GM23338 (cell line): ENCODE results near the gene PTCD3. TPM values are rescaled to one million over a fixed set of nuclear protein-coding genes. Genes with fewer than 3 reads are reported as not detected.

ENCODE experiments used
- ATAC-seq: fragments of 200-7000 bp; cut with Tn5 transposase; 3 replicates; pipeline ENCODE4 v1.9.1; 2020
- DNase-seq: peaks from one replicate; pipeline ENCODE4 v3.0.0-alpha.2; 2015; ENCODE audit warnings: low spot score
- H2AFZ ChIP-seq: fragments of 200-600 bp; sonication (generic); 2 replicates; pipeline ENCODE4 v1.8.0; 2016; ENCODE audit warnings: antibody characterized with exemption, mild to moderate bottlenecking, moderate library complexity
- H3F3A ChIP-seq: fragments of 200-600 bp; sonication (generic); replicated peaks from 2 replicates; pipeline ENCODE4 v1.8.0; 2017; ENCODE audit warnings: antibody characterized with exemption, mixed run types, low read depth
- H3K27ac ChIP-seq: fragments of 200-600 bp; sonication (generic); 2 replicates; pipeline ENCODE4 v1.6.1; 2016; ENCODE audit warnings: low read depth
- H3K27me3 ChIP-seq: fragments of 200-600 bp; sonication (generic); 2 replicates; pipeline ENCODE4 v1.8.0; 2016; ENCODE audit warnings: mild to moderate bottlenecking, mixed run types, moderate library complexity; ENCODE audit not compliant: insufficient read depth
- H3K36me3 ChIP-seq: fragments of 200-600 bp; sonication (generic); 2 replicates; pipeline ENCODE4 v1.8.0; 2016; ENCODE audit warnings: mild to moderate bottlenecking; ENCODE audit not compliant: insufficient read depth
- H3K4me1 ChIP-seq: fragments of 200-600 bp; sonication (generic); 2 replicates; pipeline ENCODE4 v1.8.0; 2016; ENCODE audit warnings: mild to moderate bottlenecking, moderate library complexity; ENCODE audit not compliant: insufficient read depth
- H3K4me2 ChIP-seq: fragments of 200-600 bp; sonication (generic); 2 replicates; pipeline ENCODE4 v1.7.1; 2017; ENCODE audit warnings: mixed run types
- H3K4me3 ChIP-seq: fragments of 200-600 bp; sonication (generic); 2 replicates; pipeline ENCODE4 v1.6.1; 2016; ENCODE audit warnings: mixed run types
- H3K79me2 ChIP-seq: fragments of 200-600 bp; sonication (generic); replicated peaks from 2 replicates; pipeline ENCODE4 v1.8.0; 2017; ENCODE audit warnings: mild to moderate bottlenecking; ENCODE audit not compliant: insufficient read depth
- H3K9me2 ChIP-seq: fragments of 200-600 bp; sonication (generic); 2 replicates; pipeline ENCODE4 v1.8.0; 2017; ENCODE audit not compliant: insufficient read depth
- H4K20me1 ChIP-seq: fragments of 200-600 bp; sonication (generic); replicated peaks from 2 replicates; pipeline ENCODE4 v1.8.0; 2017; ENCODE audit warnings: mild to moderate bottlenecking; ENCODE audit not compliant: insufficient read depth
- H3K27ac Mint-ChIP-seq: 2 replicates; pipeline ENCODE4 v1.8.0; 2020; ENCODE audit warnings: inconsistent platforms, mild to moderate bottlenecking, moderate library complexity, mixed read lengths
- H3K27me3 Mint-ChIP-seq: 3 replicates; pipeline ENCODE4 v1.8.0; 2022; ENCODE audit warnings: low read depth, mild to moderate bottlenecking, moderate library complexity, mixed read lengths, inconsistent platforms; ENCODE audit not compliant: insufficient read depth, poor library complexity
- H3K36me3 Mint-ChIP-seq: 3 replicates; pipeline ENCODE4 v1.8.0; 2021; ENCODE audit warnings: low read depth, mild to moderate bottlenecking, inconsistent platforms, moderate library complexity, mixed read lengths
- H3K4me1 Mint-ChIP-seq: 3 replicates; pipeline ENCODE4 v1.8.0; 2020; ENCODE audit warnings: mild to moderate bottlenecking, inconsistent platforms, mixed read lengths
- H3K4me3 Mint-ChIP-seq: 3 replicates; pipeline ENCODE4 v1.8.0; 2021; ENCODE audit warnings: moderate library complexity, mild to moderate bottlenecking, inconsistent platforms, mixed read lengths
- H3K9me3 Mint-ChIP-seq: 3 replicates; pipeline ENCODE4 v1.8.0; 2020; ENCODE audit warnings: moderate library complexity, mild to moderate bottlenecking, inconsistent platforms, mixed read lengths
- CREB1 ChIP-seq: fragments of 250-450 bp; sonication (Bioruptor Pico); IDR thresholded peaks from 2 replicates; pipeline ENCODE4 v1.5.0; 2020; ENCODE audit warnings: low read depth, mild to moderate bottlenecking, moderate library complexity
- EZH2 ChIP-seq: fragments of 200-600 bp; sonication (generic); IDR thresholded peaks from one replicate; pipeline ENCODE4 v1.8.0; 2017; ENCODE audit warnings: antibody characterized with exemption, mild to moderate bottlenecking, low read depth; ENCODE audit not compliant: unreplicated experiment
- EZH2phosphoT487 ChIP-seq: fragments of 200-600 bp; sonication (generic); IDR thresholded peaks from one replicate; pipeline ENCODE4 v1.8.1; 2018; ENCODE audit warnings: antibody characterized with exemption; ENCODE audit not compliant: unreplicated experiment
- JUNB ChIP-seq: IDR thresholded peaks from one replicate; pipeline ENCODE4 v1.6.1; 2016; ENCODE audit warnings: antibody characterized with exemption; ENCODE audit not compliant: unreplicated experiment
- NANOG ChIP-seq: IDR thresholded peaks from 2 replicates; pipeline ENCODE4 v1.6.1; 2016; ENCODE audit warnings: antibody characterized with exemption, borderline replicate concordance
- POLR2AphosphoS5 ChIP-seq: IDR thresholded peaks from 2 replicates; pipeline ENCODE4 v1.6.1; 2016; ENCODE audit warnings: antibody characterized with exemption, low read depth
- STAT1 ChIP-seq: IDR thresholded peaks from one replicate; pipeline ENCODE4 v1.6.1; 2016; ENCODE audit warnings: antibody characterized with exemption; ENCODE audit not compliant: unreplicated experiment
- ZNF114 ChIP-seq: fragments of 250-450 bp; sonication (Bioruptor Pico); IDR thresholded peaks from 2 replicates; pipeline ENCODE4 v1.5.0; 2020; ENCODE audit warnings: mild to moderate bottlenecking, moderate library complexity
- ZNF331 ChIP-seq: fragments of 250-450 bp; sonication (Bioruptor Pico); IDR thresholded peaks from 2 replicates; pipeline ENCODE4 v1.5.0; 2020; ENCODE audit warnings: low read depth, mild to moderate bottlenecking, moderate library complexity
- polyA plus RNA-seq: library from polyadenylated mRNA; unstranded; fragments of >200 nt; fragmentation: Nextera tagmentation; extraction: Ambion mirVana; gene quantifications from 2 replicates; pipeline ENCODE4 v1.2.1, GENCODE V29; 2016
- total RNA-seq: library from RNA; depleted of rRNA; stranded (reverse); fragments of >200 nt; shearing (Covaris generic); gene quantifications from 2 replicates; pipeline ENCODE4 v1.2.3, GENCODE V29; 2014
- TF ChIP-seq, protein P1 (sequence below), 2 experiments: fragments of 200-600 bp in 1 of 2; sonication (generic) in 1 of 2; conservative IDR thresholded peaks; 2 replicates each; pipeline versions ENCODE4 v1.5.1 to v1.6.1; 2016 to 2017; ENCODE audit warnings: antibody characterized with exemption in 2 of 2, low read depth in 2 of 2, mild to moderate bottlenecking in 2 of 2, moderate library complexity in 1 of 2
- TF ChIP-seq, protein P2 (sequence below): IDR thresholded peaks from one replicate; pipeline ENCODE4 v1.6.1; 2018; ENCODE audit warnings: antibody characterized with exemption; ENCODE audit not compliant: unreplicated experiment
- TF ChIP-seq, protein P3 (sequence below): fragments of 250-450 bp; sonication (Bioruptor Pico); IDR thresholded peaks from 2 replicates; pipeline ENCODE4 v1.5.0; 2020; ENCODE audit warnings: mild to moderate bottlenecking, moderate library complexity
- TF ChIP-seq, protein P4 (sequence below): IDR thresholded peaks from 2 replicates; pipeline ENCODE4 v1.6.1; 2016; ENCODE audit warnings: antibody characterized with exemption

Gene PTCD3
- total and polyA plus RNA-seq, 2 experiments from 2014 or later: 140 to 223 TPM

DNA sequence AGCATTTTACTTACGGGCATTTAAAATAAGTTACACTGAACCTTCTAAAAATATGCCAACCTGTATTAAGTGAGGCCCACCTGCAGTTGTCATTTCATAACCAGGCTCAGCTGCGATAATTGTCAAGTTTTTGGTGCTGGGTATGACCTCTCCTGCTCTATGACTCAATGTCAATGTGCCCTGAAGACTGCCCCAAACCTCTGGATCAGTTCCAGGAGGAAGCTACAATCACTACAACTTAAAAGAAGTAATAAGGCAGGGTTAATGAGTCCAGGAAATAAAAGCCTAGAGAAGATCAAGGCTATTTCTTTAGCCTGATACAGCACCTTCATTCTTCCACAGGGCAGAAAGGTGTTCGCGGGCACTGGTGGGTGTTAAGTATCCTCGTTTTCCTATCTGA is 23.3 kb upstream of the PTCD3 start:
- H3K4me3 Mint-ChIP-seq: no peak overlapping the region
- Histone ChIP-seq H3K4me2 (no peak overlapping the region), H3K27me3 (no peaks in the 10 kb centered on the region), H3K79me2 (no peaks in the 10 kb centered on the region), H3K9me2 (no peaks in the 10 kb centered on the region), H2AFZ (no peak overlapping the region), H3F3A (no peaks in the 10 kb centered on the region), H3K4me3 (no peak overlapping the region), H3K27ac (no peak overlapping the region), H3K36me3 (peaks cover 28% of the 10 kb centered on the region), H4K20me1 (peaks cover 29% of the 10 kb centered on the region), H3K4me1 (no peaks in the 10 kb centered on the region)
- peaks cover 69% of the 10 kb centered on the region for H3K36me3 Mint-ChIP-seq
- no peak for ATAC-seq
- peaks cover 2% of the 10 kb centered on the region for H3K27me3 Mint-ChIP-seq
- TF ChIP-seq, protein P1, sequence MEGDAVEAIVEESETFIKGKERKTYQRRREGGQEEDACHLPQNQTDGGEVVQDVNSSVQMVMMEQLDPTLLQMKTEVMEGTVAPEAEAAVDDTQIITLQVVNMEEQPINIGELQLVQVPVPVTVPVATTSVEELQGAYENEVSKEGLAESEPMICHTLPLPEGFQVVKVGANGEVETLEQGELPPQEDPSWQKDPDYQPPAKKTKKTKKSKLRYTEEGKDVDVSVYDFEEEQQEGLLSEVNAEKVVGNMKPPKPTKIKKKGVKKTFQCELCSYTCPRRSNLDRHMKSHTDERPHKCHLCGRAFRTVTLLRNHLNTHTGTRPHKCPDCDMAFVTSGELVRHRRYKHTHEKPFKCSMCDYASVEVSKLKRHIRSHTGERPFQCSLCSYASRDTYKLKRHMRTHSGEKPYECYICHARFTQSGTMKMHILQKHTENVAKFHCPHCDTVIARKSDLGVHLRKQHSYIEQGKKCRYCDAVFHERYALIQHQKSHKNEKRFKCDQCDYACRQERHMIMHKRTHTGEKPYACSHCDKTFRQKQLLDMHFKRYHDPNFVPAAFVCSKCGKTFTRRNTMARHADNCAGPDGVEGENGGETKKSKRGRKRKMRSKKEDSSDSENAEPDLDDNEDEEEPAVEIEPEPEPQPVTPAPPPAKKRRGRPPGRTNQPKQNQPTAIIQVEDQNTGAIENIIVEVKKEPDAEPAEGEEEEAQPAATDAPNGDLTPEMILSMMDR (conservative IDR thresholded peaks at IDR 0.05; ENCODE audit: low read depth in 2 of 2): no peak
- TF ChIP-seq, protein P2, sequence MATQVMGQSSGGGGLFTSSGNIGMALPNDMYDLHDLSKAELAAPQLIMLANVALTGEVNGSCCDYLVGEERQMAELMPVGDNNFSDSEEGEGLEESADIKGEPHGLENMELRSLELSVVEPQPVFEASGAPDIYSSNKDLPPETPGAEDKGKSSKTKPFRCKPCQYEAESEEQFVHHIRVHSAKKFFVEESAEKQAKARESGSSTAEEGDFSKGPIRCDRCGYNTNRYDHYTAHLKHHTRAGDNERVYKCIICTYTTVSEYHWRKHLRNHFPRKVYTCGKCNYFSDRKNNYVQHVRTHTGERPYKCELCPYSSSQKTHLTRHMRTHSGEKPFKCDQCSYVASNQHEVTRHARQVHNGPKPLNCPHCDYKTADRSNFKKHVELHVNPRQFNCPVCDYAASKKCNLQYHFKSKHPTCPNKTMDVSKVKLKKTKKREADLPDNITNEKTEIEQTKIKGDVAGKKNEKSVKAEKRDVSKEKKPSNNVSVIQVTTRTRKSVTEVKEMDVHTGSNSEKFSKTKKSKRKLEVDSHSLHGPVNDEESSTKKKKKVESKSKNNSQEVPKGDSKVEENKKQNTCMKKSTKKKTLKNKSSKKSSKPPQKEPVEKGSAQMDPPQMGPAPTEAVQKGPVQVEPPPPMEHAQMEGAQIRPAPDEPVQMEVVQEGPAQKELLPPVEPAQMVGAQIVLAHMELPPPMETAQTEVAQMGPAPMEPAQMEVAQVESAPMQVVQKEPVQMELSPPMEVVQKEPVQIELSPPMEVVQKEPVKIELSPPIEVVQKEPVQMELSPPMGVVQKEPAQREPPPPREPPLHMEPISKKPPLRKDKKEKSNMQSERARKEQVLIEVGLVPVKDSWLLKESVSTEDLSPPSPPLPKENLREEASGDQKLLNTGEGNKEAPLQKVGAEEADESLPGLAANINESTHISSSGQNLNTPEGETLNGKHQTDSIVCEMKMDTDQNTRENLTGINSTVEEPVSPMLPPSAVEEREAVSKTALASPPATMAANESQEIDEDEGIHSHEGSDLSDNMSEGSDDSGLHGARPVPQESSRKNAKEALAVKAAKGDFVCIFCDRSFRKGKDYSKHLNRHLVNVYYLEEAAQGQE: no peak
- no peak for TF ChIP-seq ZNF331 (CRISPR knock-in tag)
- TF ChIP-seq NANOG: no peak
- TF ChIP-seq POLR2AphosphoS5: no peak
- no peak for TF ChIP-seq ZNF114 (CRISPR knock-in tag)
- no peak for TF ChIP-seq EZH2phosphoT487
- TF ChIP-seq STAT1: no peak
- no peak for TF ChIP-seq JUNB
- TF ChIP-seq, protein P3, sequence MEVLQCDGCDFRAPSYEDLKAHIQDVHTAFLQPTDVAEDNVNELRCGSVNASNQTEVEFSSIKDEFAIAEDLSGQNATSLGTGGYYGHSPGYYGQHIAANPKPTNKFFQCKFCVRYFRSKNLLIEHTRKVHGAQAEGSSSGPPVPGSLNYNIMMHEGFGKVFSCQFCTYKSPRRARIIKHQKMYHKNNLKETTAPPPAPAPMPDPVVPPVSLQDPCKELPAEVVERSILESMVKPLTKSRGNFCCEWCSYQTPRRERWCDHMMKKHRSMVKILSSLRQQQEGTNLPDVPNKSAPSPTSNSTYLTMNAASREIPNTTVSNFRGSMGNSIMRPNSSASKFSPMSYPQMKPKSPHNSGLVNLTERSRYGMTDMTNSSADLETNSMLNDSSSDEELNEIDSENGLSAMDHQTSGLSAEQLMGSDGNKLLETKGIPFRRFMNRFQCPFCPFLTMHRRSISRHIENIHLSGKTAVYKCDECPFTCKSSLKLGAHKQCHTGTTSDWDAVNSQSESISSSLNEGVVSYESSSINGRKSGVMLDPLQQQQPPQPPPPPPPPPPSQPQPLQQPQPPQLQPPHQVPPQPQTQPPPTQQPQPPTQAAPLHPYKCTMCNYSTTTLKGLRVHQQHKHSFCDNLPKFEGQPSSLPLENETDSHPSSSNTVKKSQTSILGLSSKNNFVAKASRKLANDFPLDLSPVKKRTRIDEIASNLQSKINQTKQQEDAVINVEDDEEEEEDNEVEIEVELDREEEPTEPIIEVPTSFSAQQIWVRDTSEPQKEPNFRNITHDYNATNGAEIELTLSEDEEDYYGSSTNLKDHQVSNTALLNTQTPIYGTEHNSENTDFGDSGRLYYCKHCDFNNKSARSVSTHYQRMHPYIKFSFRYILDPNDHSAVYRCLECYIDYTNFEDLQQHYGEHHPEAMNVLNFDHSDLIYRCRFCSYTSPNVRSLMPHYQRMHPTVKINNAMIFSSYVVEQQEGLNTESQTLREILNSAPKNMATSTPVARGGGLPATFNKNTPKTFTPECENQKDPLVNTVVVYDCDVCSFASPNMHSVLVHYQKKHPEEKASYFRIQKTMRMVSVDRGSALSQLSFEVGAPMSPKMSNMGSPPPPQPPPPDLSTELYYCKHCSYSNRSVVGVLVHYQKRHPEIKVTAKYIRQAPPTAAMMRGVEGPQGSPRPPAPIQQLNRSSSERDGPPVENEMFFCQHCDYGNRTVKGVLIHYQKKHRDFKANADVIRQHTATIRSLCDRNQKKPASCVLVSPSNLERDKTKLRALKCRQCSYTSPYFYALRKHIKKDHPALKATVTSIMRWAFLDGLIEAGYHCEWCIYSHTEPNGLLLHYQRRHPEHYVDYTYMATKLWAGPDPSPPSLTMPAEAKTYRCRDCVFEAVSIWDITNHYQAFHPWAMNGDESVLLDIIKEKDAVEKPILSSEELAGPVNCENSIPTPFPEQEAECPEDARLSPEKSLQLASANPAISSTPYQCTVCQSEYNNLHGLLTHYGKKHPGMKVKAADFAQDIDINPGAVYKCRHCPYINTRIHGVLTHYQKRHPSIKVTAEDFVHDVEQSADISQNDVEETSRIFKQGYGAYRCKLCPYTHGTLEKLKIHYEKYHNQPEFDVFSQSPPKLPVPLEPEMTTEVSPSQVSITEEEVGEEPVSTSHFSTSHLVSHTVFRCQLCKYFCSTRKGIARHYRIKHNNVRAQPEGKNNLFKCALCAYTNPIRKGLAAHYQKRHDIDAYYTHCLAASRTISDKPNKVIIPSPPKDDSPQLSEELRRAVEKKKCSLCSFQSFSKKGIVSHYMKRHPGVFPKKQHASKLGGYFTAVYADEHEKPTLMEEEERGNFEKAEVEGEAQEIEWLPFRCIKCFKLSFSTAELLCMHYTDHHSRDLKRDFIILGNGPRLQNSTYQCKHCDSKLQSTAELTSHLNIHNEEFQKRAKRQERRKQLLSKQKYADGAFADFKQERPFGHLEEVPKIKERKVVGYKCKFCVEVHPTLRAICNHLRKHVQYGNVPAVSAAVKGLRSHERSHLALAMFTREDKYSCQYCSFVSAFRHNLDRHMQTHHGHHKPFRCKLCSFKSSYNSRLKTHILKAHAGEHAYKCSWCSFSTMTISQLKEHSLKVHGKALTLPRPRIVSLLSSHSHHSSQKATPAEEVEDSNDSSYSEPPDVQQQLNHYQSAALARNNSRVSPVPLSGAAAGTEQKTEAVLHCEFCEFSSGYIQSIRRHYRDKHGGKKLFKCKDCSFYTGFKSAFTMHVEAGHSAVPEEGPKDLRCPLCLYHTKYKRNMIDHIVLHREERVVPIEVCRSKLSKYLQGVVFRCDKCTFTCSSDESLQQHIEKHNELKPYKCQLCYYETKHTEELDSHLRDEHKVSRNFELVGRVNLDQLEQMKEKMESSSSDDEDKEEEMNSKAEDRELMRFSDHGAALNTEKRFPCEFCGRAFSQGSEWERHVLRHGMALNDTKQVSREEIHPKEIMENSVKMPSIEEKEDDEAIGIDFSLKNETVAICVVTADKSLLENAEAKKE: no peak
- no peak for TF ChIP-seq EZH2
- no peak for TF ChIP-seq CREB1
- TF ChIP-seq, protein P4, sequence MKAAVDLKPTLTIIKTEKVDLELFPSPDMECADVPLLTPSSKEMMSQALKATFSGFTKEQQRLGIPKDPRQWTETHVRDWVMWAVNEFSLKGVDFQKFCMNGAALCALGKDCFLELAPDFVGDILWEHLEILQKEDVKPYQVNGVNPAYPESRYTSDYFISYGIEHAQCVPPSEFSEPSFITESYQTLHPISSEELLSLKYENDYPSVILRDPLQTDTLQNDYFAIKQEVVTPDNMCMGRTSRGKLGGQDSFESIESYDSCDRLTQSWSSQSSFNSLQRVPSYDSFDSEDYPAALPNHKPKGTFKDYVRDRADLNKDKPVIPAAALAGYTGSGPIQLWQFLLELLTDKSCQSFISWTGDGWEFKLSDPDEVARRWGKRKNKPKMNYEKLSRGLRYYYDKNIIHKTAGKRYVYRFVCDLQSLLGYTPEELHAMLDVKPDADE: no peak
- H3K27ac Mint-ChIP-seq: no peak overlapping the region
- no peaks in the 10 kb centered on the region for H3K9me3 Mint-ChIP-seq
- no peak for DNase-seq
- H3K4me1 Mint-ChIP-seq: no peaks in the 10 kb centered on the region
